IPS-15b (cell line): ENCODE measurements around the gene MOV10.
A peak's percentile ranks its signal among the peaks of the same experiment; 100 is the strongest.

ENCODE experiments used
- H3K27me3 ChIP-seq: one replicate; pipeline ENCODE4 v1.6.1; 2013; ENCODE audit warnings: low read length; ENCODE audit not compliant: control insufficient read depth, insufficient read depth
- H3K36me3 ChIP-seq: one replicate; pipeline ENCODE4 v1.6.1; 2013; ENCODE audit warnings: low read length; ENCODE audit not compliant: control insufficient read depth, insufficient read depth
- H3K4me1 ChIP-seq: one replicate; pipeline ENCODE4 v1.6.1; 2013; ENCODE audit warnings: mild to moderate bottlenecking, low read length; ENCODE audit not compliant: control insufficient read depth, insufficient read depth
- H3K4me3 ChIP-seq: one replicate; pipeline ENCODE4 v1.5.1; 2013; ENCODE audit warnings: low read depth, low read length
- H3K9ac ChIP-seq: one replicate; pipeline ENCODE4 v1.6.1; 2013; ENCODE audit warnings: low read depth, mild to moderate bottlenecking, low read length
- H3K9me3 ChIP-seq: one replicate; pipeline ENCODE4 v1.6.1; 2013; ENCODE audit warnings: mild to moderate bottlenecking, low read length; ENCODE audit not compliant: control insufficient read depth, insufficient read depth

The MOV10 gene

GRCh38 chr1:112711670-112712069 is 37.2 kb downstream of the MOV10 start:
- peaks cover 25% of the 10 kb centered on the region for H3K4me1 ChIP-seq
- H3K27me3 ChIP-seq: peaks cover 54% of the 10 kb centered on the region
- peaks cover 14% of the 10 kb centered on the region for H3K36me3 ChIP-seq
- H3K9ac ChIP-seq: no peak overlapping the region
- no peak overlapping the region for H3K4me3 ChIP-seq
- H3K9me3 ChIP-seq: no peaks in the 10 kb centered on the region

DNA sequence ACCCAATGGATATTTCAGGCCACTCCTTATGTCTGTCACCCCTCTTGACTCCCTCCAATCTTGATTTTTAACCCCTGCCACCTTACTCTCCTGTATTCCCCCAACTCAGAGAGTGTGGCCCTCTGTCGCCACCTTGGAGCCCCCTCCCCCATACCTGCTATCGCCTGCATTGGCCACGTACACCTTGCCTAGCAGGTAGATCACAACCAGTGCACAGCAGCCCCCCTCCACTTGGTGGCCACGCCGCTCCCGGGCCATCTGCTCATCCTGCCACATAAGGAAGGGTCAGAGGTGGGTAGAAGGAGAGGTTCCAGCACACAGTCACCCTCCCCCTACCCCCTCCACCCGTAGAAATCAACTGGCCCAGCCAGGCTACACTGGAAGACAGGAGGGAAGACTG is 37.7 kb downstream of the MOV10 start:
- peaks cover 54% of the 10 kb centered on the region for H3K27me3 ChIP-seq
- peaks cover 14% of the 10 kb centered on the region for H3K36me3 ChIP-seq
- H3K4me3 ChIP-seq: no peak overlapping the region
- H3K9me3 ChIP-seq: no peaks in the 10 kb centered on the region
- H3K9ac ChIP-seq: no peak overlapping the region
- H3K4me1 ChIP-seq: peaks cover 25% of the 10 kb centered on the region

GRCh38 chr1:112712701-112713128 is 38.3 kb downstream of the MOV10 start:
- Histone ChIP-seq H3K4me3 (no peak overlapping the region), H3K9me3 (no peaks in the 10 kb centered on the region), H3K27me3 (peaks cover 52% of the 10 kb centered on the region), H3K9ac (no peak overlapping the region), H3K4me1 (peaks cover 23% of the 10 kb centered on the region), H3K36me3 (peaks cover 14% of the 10 kb centered on the region)

DNA sequence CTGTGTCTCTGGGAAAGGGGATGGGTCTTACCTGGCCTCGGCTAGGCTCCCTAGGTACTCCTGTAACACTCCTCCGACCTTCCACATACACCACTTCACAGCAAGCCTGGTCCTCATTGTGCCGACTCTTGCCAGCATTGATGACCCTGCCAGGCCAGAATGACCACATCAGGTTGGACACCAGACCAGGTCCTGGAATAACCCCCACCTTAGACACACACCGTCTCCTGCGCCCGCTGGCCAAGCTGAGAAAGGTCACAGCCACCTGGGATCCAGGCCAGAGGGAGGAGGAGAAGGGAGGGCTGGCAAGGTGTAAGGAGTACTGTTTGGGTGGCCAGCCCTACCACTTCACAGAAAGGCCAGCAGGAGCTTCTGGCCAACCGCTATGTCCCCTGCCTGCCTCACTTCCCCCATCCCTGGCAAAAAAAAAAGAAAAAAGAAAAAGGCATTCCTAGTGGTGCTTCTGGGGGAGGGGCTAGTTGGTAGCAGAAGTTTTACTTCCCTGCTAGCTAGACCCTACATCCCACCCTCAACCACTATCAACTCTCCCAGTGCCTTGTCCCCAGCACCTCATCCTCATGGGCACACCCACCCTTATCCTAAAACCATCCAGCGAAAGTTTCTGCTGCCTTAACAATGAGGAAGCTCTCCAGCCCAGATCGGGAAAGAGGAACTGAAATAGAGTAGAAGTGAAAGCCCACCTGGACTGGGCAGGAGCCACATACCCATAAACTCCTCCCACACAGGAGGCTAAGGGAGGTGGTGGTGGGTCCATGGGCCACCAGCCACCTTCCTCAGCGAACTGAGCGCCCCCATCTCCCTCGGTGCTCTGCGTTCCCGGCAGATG is 39.2 kb downstream of the MOV10 start:
- H3K4me3 ChIP-seq: peak overlapping the region; percentile 79
- peaks cover 52% of the 10 kb centered on the region for H3K27me3 ChIP-seq
- peaks cover 22% of the 10 kb centered on the region for H3K4me1 ChIP-seq
- no peak overlapping the region for H3K9ac ChIP-seq
- no peaks in the 10 kb centered on the region for H3K9me3 ChIP-seq
- H3K36me3 ChIP-seq: peaks cover 14% of the 10 kb centered on the region

DNA sequence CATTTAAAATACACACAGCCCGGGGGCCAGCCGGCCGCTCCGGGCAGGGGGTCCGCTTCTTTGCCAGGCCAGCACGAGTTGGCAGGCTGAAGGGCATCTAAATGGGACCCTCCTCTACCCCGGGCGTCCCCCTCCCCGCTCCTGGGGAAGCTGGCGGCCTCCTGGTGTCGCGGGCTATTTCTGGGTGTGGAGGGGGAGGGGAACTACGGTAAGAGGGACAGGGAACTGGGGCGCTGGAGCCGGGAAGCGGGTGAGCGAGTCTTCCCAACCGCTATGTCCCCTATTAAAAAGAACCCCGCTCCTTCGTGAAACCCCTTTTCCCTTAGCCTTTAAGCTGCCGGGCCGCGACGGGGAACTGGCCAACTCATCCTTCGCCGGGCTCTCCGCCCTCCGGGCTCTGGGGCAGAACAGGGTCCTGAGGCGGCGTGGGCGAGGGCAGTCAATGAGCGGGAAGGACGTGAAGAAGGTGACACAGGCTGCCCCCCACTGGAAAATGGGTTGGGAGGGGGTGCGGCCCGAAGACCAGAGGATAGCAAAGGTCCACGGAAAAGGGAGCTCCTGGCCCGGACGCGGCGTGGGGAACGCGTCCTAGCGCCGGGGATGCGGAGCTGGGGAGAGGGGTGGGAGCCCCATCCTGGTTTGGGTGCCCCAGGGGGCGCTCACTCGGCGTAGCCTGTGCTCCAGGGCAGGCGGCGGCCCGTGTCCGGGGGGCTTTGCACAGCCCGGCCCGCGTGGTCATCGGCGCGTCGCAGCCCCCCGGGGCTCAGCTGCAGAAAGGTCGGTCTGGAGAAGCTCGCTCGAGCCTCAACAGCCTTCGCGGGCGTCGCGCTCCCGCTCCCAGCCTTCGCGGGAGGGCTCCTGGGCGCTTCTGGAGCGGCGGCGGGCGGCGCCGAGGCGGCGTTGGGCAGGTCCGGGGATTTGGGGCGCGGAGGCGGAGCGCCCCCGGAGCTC is 40.1 kb downstream of the MOV10 start:
- H3K4me1 ChIP-seq: peaks cover 22% of the 10 kb centered on the region
- peaks cover 13% of the 10 kb centered on the region for H3K36me3 ChIP-seq
- H3K9me3 ChIP-seq: no peaks in the 10 kb centered on the region
- peaks cover 50% of the 10 kb centered on the region for H3K27me3 ChIP-seq
- peak overlapping the region; percentile 79 for H3K4me3 ChIP-seq
- H3K9ac ChIP-seq: peak overlapping the region; percentile 47

DNA sequence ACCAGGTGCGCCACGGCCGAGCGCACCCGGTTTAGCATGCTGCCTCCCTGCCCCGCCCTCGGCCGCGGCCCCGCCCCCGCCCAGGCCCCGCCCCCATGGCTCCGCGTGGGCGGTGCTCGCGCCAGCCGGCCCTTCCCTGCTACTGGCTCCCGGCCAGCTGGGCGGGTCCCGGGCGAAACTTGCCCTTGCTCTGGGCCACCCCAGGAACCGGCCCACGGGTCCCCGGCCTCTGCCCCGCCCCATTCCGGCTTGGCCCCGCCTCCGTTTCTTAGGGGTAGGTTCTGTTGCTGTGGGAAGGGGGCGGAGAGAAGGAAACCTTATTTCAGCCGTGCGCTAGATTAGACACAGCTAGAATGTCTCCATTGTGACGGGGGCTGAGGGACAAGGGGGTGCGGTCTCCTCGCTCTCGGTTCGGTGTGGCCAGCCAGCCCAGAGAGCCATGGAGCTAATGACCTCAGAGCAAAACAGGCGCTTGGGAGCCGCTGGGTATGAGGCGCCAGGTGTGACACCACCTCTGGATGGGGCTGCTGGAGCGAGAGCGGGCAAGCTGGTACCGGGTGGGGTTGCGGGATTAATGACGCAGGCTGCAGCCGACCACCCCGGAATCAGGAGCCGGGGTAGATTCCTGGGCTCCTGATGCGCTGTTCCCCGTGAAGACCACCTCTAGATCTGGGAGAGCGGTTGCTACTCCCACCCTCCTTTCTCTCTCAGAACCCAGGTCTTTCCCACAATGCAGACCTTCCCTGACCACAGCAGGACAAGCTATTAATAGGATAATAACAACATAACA is 41.0 kb downstream of the MOV10 start, which contains the start of gene PPM1J:
PPM1J (minus strand) TSS at position 69 of the 790 bp plus-strand sequence; CDS start at position 38, 31 bp downstream.
- Histone ChIP-seq H3K9ac (peak within 1 kb of the TSS; percentile 47), H3K4me3 (peak within 1 kb of the TSS; percentile 79), H3K36me3 (peaks cover 6% of the 10 kb centered on the region), H3K27me3 (peaks cover 51% of the 10 kb centered on the region), H3K9me3 (no peaks in the 10 kb centered on the region), H3K4me1 (peaks cover 22% of the 10 kb centered on the region)

GRCh38 chr1:112716133-112716720 is 41.8 kb downstream of the MOV10 start:
- Histone ChIP-seq H3K27me3 (peaks cover 53% of the 10 kb centered on the region), H3K9ac (no peak overlapping the region), H3K4me3 (peak overlapping the region; percentile 67), H3K9me3 (no peaks in the 10 kb centered on the region), H3K36me3 (no peaks in the 10 kb centered on the region), H3K4me1 (peaks cover 17% of the 10 kb centered on the region)

- Histone ChIP-seq H3K4me3 (no peak overlapping the region), H3K27me3 (peaks cover 60% of the 10 kb centered on the region), H3K9me3 (no peaks in the 10 kb centered on the region), H3K9ac (no peak overlapping the region), H3K36me3 (no peaks in the 10 kb centered on the region), H3K4me1 (peaks cover 8% of the 10 kb centered on the region)
Measured at GRCh38 chr1:112717263-112717873, 42.9 kb downstream of the MOV10 start.

DNA sequence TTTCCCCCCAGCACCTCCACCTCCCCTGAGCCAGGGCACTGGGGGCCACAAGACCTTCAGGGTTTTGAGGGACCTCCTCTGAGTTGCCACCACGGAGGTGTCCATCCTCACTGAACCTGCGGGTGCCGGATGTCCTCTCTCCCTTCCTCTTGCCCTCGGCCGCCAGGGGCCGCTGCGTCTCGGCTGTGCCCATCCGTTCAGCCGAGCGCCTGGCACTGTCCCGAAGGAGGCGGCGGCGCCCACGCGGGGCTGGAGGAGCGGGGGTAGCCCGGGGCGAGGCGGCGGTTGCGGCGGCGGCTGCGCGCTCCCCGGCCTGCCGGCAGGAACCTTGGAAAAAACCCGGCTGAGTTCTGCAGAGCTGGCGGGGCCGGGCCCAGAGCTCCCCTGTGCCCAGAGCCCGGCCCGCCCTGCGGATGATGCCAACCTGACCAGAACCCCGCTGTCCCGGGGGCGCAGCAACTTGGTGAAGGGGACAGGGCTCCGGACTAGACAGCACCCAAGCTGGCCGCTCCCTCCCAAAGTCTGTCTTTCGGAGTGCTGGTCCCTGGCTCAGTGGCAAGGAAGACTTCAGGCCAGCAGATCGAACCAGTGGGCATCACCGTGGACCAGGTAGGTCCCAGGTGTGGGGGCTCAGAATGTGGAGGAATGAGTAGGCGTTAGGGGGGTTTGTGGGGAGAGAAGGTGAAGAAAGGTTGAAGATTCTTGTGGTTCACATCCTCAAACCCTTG is 44.4 kb downstream of the MOV10 start:
- Histone ChIP-seq H3K9me3 (no peaks in the 10 kb centered on the region), H3K4me1 (peaks cover 12% of the 10 kb centered on the region), H3K27me3 (peaks cover 56% of the 10 kb centered on the region), H3K36me3 (no peaks in the 10 kb centered on the region), H3K9ac (no peak overlapping the region), H3K4me3 (no peak overlapping the region)

DNA sequence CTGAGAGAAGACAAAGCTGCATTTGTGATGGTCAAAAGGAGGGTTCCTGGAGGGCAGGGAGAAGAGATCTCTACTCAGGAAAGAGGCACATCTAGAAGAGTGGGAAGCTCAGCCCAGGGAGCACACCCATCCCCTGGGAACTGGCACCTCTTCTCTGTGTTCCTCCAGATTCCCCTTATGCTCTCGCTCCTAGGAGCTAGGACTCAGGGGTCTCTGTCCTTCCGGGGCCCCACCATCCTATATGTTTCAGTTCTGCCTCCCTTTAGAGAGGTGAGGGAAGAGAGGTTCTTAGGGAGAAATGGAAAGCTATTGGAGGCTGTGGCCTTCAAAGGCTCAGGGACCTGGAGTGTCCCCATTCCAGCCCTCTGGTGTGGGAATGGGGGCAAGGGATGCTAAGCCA is 45.2 kb downstream of the MOV10 start:
- no peaks in the 10 kb centered on the region for H3K36me3 ChIP-seq

More for the DNA sequence above, 45.2 kb downstream of the MOV10 start:
- Histone ChIP-seq H3K27me3 (peaks cover 57% of the 10 kb centered on the region), H3K9ac (no peak overlapping the region), H3K9me3 (no peaks in the 10 kb centered on the region), H3K4me1 (peaks cover 10% of the 10 kb centered on the region), H3K4me3 (no peak overlapping the region)
